ENCODE results near the gene PRSS48. TPM values are rescaled to one million over a fixed set of nuclear protein-coding genes. Genes with fewer than 3 reads are reported as not detected.
"Not testable (repeated sequence)": the region's sequence is repeated elsewhere in the genome, so short reads cannot be mapped to it uniquely, and the experiment has no call there.

PRSS48 gene
- total RNA-seq, 3 donors from 2014 or later (not counting 1 experiment from before 2014, with no cell fraction given), result not detected

- Histone ChIP-seq H3K27me3 (ENCODE audit: control insufficient read depth, insufficient read depth, low read length) (no peaks in the 10 kb centered on the region), H3K9me3 (ENCODE audit: control insufficient read depth, insufficient read depth, low read length) (no peaks in the 10 kb centered on the region), H3K27ac (ENCODE audit: low read length) (no peak overlapping the region), H3K36me3 (ENCODE audit: control insufficient read depth, insufficient read depth, low read length) (no peaks in the 10 kb centered on the region), H3K4me3 (ENCODE audit: low read length) (no peak overlapping the region), H3K4me1 (ENCODE audit: control insufficient read depth, insufficient read depth, low read length) (no peaks in the 10 kb centered on the region)
- H3K36me3 Mint-ChIP-seq, result no peaks in the 10 kb centered on the region
- no peak overlapping the region for H3K4me3 Mint-ChIP-seq
- 79% methylated on average over 1 of the region's 1 CpG for WGBS (ENCODE audit: insufficient coverage)
- no peaks in the 10 kb centered on the region for H3K9me3 Mint-ChIP-seq
- TF ChIP-seq, protein P1, sequence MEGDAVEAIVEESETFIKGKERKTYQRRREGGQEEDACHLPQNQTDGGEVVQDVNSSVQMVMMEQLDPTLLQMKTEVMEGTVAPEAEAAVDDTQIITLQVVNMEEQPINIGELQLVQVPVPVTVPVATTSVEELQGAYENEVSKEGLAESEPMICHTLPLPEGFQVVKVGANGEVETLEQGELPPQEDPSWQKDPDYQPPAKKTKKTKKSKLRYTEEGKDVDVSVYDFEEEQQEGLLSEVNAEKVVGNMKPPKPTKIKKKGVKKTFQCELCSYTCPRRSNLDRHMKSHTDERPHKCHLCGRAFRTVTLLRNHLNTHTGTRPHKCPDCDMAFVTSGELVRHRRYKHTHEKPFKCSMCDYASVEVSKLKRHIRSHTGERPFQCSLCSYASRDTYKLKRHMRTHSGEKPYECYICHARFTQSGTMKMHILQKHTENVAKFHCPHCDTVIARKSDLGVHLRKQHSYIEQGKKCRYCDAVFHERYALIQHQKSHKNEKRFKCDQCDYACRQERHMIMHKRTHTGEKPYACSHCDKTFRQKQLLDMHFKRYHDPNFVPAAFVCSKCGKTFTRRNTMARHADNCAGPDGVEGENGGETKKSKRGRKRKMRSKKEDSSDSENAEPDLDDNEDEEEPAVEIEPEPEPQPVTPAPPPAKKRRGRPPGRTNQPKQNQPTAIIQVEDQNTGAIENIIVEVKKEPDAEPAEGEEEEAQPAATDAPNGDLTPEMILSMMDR (IDR thresholded peaks at IDR 0.05), result no peak
- DNase-seq, result no peak
- no peaks in the 10 kb centered on the region for H3K4me1 Mint-ChIP-seq
- intact Hi-C loops (cut with micrococcal nuclease), result no loop called here
- H3K27me3 Mint-ChIP-seq (ENCODE audit: low read depth in 2 of 2), result peaks cover 0 to 2% of the 10 kb centered on the region in 2 donors
- ATAC-seq, result no peak
- no peak overlapping the region for H3K27ac Mint-ChIP-seq
Observed at GRCh38 chr4:151266497-151266896, 10.5 kb upstream of the PRSS48 start.

- H3K27ac Mint-ChIP-seq, result no peak overlapping the region
Observed at GRCh38 chr4:151267104-151267503, 9.9 kb upstream of the PRSS48 start.

DNA sequence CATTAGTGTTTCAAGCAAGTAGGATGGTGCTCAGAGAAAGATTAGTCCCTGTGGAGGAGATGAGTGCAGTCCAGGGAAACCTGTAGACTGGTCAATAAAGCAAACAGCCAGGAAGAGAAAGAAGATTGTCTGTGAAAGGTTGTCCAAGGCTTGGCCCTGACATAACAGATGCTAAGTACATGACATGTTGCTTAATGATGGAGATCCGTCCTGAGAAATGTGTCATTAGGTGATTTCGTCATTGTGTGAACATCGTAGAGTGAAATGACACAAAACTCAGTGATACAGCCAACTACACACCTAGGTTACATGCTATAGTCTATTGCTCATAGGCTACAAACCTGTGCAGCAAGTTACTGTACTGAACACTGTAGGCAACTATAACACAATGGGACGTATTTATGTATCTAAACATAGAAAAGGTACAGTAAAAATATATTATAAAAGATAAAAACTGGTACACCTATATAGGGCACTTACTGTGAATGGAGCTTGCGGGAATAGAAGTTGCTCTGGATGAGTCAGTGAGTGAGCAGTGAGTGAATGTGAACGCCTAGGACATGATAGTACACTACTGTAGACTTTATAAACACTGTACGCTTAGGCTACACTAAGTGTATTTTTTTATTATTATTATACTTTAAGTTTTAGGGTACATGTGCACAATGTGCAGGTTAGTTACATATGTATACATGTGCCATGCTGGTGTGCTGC lies 9.0 kb upstream of the PRSS48 start:
- TF ChIP-seq, protein P1 (IDR thresholded peaks at IDR 0.05), result no peak
- H3K36me3 ChIP-seq (ENCODE audit: control insufficient read depth, insufficient read depth, low read length), result no peaks in the 10 kb centered on the region
- Mint-ChIP-seq H3K36me3 (no peaks in the 10 kb centered on the region), H3K4me1 (no peaks in the 10 kb centered on the region), H3K4me3 (no peak overlapping the region), H3K27me3 (ENCODE audit: low read depth in 2 of 2) (peaks cover 0 to 2% of the 10 kb centered on the region in 2 donors), H3K9me3 (no peaks in the 10 kb centered on the region), H3K27ac (no peak overlapping the region)
- 87% methylated on average over 5 of the region's 7 CpGs for WGBS (ENCODE audit: insufficient coverage)
- no peaks in the 10 kb centered on the region for H3K27me3 ChIP-seq (ENCODE audit: control insufficient read depth, insufficient read depth, low read length)
- ATAC-seq (no peak), DNase-seq (no peak)
- intact Hi-C loops (cut with micrococcal nuclease), result no loop called here
- H3K4me3 ChIP-seq (ENCODE audit: low read length), result no peak overlapping the region
- no peaks in the 10 kb centered on the region for H3K4me1 ChIP-seq (ENCODE audit: control insufficient read depth, insufficient read depth, low read length)
- no peak overlapping the region for H3K27ac ChIP-seq (ENCODE audit: low read length)
- H3K9me3 ChIP-seq (ENCODE audit: control insufficient read depth, insufficient read depth, low read length), result no peaks in the 10 kb centered on the region

More at GRCh38 chr4:151267104-151267503, 9.9 kb upstream of the PRSS48 start:
- no peak overlapping the region for H3K4me3 Mint-ChIP-seq
- peaks cover 0 to 2% of the 10 kb centered on the region in 2 donors for H3K27me3 Mint-ChIP-seq (ENCODE audit: low read depth in 2 of 2)
- WGBS (ENCODE audit: insufficient coverage), result 44% methylated on average over 1 of the region's 4 CpGs
- H3K36me3 Mint-ChIP-seq, result no peaks in the 10 kb centered on the region
- no peak overlapping the region for H3K27ac ChIP-seq (ENCODE audit: low read length)
- no peaks in the 10 kb centered on the region for H3K4me1 ChIP-seq (ENCODE audit: control insufficient read depth, insufficient read depth, low read length)
- intact Hi-C loops (cut with micrococcal nuclease), result no loop called here
- DNase-seq, result no peak
- H3K4me1 Mint-ChIP-seq, result no peaks in the 10 kb centered on the region
- H3K4me3 ChIP-seq (ENCODE audit: low read length), result no peak overlapping the region
- no peaks in the 10 kb centered on the region for H3K27me3 ChIP-seq (ENCODE audit: control insufficient read depth, insufficient read depth, low read length)
- no peak for ATAC-seq
- TF ChIP-seq, protein P1 (IDR thresholded peaks at IDR 0.05), result no peak
- H3K9me3 Mint-ChIP-seq, result no peaks in the 10 kb centered on the region
- no peaks in the 10 kb centered on the region for H3K36me3 ChIP-seq (ENCODE audit: control insufficient read depth, insufficient read depth, low read length)
- H3K9me3 ChIP-seq (ENCODE audit: control insufficient read depth, insufficient read depth, low read length), result no peaks in the 10 kb centered on the region

GRCh38 chr4:151268905-151269304 lies 8.1 kb upstream of the PRSS48 start:
- not testable (repeated sequence) for DNase-seq

More at GRCh38 chr4:151268905-151269304, 8.1 kb upstream of the PRSS48 start:
- H3K4me1 Mint-ChIP-seq; H3K27me3 ChIP-seq (ENCODE audit: control insufficient read depth, insufficient read depth, low read length); H3K9me3 ChIP-seq (ENCODE audit: control insufficient read depth, insufficient read depth, low read length); H3K36me3 Mint-ChIP-seq; H3K9me3 Mint-ChIP-seq; H3K27ac Mint-ChIP-seq; intact Hi-C loops (cut with micrococcal nuclease); ATAC-seq; H3K27me3 Mint-ChIP-seq (ENCODE audit: low read depth in 2 of 2); H3K4me3 ChIP-seq (ENCODE audit: low read length); H3K4me3 Mint-ChIP-seq; H3K36me3 ChIP-seq (ENCODE audit: control insufficient read depth, insufficient read depth, low read length); H3K4me1 ChIP-seq (ENCODE audit: control insufficient read depth, insufficient read depth, low read length); H3K27ac ChIP-seq (ENCODE audit: low read length): not testable (repeated sequence)

All from natural killer cell (primary cell).